ENCODE results near the gene STN1.
A peak's percentile ranks its signal among the peaks of the same experiment; 100 is the strongest.

Gene STN1

DNA sequence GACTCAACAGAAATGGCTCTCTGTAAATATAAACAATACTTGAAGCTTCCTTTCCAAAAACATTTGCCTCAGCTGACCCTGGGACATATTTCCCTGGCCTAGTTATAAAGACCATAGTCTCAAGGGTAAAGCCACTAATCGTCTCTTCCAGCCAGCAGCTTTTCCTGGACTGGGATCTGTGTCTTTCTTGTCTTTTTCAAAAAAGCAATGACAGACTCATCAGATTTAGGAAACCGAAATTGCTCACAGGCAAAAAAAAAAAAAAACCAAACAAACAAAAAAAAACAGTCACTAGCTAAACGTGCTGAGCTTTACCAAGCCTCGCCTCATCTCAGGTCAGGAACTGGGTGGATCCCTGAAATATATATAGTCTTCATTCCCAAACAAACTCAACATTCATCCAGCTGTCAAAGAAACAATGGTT lies 23.5 kb downstream of the STN1 start:
- DNase-seq (ENCODE audit: low spot score): no peak

DNA sequence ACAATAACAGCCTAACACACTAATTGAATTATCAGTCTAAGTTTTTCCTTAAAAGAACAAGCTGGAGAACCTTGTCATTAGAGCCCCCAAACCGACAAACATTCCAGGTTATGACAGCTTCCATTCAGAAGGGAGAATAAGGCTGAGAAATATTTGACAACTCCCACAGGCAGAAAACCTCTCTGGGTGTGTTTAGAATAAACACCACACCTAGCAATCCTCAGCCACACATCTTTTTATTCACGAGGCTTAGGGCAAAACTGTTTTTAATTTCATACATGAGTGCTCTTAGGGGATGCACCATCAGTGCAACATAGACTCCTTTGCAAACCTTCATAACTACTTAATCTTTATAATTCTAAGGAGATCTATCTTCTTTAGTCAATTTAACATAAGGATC lies 24.2 kb downstream of the STN1 start:
- DNase-seq (ENCODE audit: low spot score): no peak

DNA sequence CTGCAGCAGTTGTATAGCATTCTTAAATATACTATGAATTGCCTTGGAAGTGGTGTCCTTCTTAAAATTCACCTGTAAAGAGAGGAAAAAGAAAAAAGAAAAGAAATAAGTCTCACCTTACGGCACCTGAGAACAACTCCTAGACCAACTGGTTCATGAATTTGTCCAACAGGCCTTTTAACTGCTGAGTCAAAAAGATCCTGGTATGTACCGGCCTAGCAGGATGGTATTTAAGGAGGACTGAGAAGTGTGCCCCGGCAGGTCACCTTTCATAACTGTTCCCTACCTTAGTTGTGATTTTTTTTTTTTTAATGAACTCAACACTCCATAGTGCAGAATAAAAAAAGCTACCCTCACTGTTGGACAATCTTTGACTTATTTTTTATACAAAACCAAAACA lies 25.8 kb downstream of the STN1 start:
- no peak for DNase-seq (ENCODE audit: low spot score)

DNA sequence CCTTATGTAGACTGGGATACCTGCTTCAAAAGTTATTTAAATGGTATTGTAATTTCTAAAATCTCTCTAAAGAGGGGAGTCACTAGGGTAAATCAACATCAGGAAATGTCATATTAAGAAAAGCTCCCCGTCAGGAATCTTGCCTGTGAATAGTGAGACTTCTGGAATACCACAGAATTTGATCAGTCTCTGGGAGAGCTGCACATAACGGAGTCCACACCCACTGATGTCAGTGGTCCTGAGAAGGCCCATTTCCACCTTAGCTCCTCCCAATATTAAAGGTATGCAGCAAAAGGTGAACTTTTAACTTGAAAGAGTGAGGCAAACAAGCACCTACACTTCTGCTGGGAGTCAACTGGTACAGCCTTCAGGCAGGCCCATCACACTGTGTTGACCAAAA lies 27.3 kb downstream of the STN1 start:
- no peak for DNase-seq (ENCODE audit: low spot score)

DNA sequence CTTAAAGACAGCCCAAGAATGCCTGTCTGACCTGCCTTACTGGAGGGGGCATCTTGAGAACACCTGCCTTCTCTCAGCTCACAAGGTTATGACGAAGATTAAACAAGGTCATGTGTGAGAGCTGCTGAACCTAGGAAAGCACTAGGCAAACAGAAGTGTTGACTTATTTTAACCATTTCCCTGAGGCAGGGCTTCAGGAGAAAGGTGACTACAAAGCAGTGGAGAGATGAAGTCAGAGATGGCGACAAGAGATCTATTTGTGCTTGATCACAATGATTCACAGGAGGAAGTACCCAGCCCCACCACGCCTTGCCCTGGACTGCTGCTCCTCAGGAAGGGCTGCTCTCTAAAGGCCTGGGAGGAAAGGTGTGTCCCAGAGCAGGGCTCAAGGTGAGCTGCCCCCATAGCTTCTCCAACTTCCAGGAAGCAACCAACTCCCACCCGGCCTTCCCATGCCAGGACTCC lies 27.8 kb downstream of the STN1 start:
- DNase-seq (ENCODE audit: low spot score): no peak

GRCh38 chr10:103889121-103889720 lies 28.8 kb downstream of the STN1 start:
- DNase-seq (ENCODE audit: low spot score): no peak

DNA sequence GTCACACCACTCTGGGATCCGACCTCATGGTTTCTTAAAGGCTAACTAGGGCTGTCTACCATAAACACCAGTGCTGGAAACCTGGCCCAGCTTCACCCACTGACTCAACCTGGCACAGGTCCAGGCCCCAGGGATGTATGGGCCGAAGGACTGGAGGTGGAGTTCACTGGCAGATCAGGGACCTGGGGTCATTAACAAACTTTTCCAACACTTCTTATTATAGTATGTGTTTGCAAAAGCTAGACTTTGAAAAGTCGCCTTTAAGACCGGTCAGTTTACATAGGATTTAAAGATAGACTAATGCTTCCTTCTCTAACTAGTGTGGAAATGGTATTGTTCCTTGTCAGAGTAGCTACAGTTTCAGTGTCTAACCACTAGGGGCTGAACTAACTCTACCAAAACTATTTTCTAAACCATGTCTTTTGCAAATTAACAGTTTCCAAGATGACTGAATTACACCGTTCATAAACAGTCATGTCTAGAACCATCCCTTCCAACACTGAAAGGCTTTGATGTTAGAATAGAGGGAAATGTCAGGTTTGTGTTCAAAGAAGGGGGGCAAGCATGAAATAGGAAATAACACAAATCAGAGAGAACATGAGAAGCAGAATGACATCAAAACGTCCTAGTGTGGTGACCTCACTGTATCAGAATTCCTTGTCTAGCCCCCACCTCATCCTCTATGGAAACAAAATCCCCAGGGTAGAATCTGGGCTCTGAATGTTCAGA lies 29.7 kb downstream of the STN1 start:
- no peak for DNase-seq (ENCODE audit: low spot score)

DNA sequence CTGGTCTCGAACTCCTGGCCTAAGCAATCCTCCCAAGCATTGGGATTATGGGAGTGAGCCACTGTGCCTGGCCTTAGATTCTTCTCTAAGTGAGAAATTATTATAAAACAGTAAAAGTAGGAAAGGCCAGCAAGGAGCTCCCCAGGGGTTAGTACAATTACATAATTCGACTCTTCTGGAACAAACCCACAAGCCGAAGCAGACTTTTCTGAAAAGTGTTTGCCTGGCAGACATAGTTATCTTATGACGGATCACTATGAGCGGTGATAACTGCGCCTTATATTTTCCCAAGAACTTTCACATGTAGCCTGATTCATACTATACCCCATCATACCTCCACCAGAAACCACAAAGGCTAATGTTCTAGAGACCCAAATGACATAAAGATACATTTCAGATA lies 32.4 kb downstream of the STN1 start:
- no peak for DNase-seq (ENCODE audit: low spot score)

DNA sequence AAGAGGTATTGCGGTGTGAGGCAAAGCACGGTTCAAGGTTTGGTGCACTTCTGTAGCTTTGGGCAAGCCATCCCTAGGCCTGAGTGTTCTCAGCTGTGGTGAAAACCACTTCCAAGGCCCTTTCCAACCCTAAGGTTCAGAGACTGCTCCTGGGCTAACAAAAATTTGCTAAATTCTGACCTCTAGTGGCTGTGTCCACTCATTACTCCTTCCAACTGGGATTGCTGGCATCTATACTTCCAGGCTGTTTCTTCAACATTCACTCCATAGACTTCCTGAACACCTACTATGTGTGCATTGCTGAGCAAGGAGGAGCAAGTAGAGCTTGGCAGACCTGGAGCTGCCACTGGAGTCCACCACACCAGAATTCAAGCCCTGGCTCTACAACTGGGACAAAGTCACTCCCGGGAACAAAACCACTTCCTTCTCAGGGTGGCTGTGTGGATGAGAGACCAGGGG lies 33.3 kb downstream of the STN1 start:
- peak; percentile 63 for DNase-seq (ENCODE audit: low spot score)

DNA sequence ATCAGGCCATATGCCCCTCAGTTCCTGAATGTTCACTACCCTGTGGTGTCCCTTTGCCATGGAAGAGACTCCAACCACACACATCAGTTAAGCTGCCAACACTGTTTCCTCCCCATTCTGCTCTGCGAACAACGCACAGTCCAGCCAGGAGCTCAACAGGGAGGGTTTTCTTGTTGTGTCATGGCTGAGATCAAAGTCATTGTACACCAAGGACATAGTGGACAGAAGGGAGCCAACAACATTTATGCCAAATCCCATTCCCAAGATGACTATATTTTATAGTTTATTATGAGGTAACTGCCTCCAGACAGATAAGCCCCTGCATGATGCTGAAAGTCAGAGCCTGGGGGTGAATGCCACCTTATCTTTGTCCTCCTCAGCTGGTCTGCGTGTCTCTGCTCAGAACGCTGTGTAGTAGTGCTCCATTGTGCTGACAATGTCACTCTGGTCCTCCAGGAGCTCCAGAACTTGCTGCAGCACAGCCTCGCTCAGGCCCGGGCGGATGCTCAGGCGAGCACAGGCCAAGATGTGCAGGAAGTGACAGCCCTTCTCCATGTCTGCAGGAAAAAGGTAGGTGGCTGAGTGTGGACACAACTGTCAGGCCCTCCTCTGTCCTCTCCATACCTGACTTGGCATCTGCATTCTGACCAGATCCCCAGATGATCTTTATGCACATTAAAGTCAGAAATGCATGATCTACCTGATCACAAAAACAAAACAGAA lies 35.5 kb downstream of the STN1 start:
- no peak for DNase-seq (ENCODE audit: low spot score)

DNA sequence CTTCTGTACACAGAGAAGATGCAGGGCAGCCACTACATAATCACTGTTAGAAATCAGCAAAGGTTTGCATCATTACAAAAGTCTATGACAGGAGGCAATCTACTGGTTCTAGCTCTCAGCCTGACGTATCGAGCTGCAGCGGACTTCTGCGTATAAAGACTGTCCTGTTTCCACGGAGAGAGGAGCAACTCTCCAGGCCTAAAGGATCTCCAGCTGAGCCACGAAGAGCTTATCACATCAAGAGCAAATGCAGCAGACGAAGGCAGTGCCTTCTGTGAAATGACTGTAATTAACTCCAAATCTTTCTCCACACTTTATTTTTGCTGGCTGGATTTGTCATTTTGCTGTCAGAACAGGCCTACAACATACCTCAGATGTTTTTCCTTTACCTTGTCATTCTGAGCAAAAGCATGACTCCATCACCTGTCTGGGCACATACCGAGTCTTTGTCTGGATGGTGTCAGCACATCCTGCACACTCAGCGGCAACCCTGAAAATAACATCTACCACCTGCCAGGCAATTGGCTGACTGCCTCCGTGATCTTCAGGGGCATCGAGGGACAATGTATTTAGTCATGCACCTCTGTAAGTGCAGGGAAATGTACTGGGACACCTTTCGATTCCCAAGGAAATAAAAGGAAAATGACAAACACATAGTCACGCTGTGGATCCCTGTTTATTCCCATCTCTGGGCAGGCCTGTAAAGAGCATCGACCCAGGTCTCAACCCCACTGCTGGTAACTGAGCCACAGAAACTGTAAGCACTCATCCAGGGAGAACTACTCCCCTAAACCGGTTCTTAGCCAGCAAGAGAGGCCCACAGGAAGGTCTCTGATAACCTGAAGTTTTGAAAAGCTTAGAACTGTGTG lies 36.3 kb downstream of the STN1 start:
- no peak for DNase-seq (ENCODE audit: low spot score)

DNA sequence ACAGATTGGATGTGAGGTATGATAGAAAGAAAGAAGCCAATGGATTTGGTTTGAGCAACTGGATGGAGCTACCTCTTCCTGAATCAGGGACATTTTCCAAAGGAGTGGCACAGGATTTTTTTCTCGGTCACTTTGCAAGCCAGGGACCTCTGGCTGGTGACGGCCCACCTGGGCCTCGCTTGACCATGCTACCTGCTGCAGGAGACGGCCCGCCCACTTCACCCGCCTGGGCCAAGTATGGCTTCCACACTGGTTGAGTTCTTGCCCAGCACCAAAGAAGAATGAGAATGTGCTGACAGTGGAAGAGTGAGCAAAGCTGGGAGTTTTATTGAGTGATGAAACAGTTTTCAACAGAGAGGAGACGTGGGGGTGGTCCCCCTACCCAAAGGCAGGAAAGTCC lies 38.2 kb downstream of the STN1 start:
- DNase-seq (ENCODE audit: low spot score): no peak

GRCh38 chr10:103879409-103879808 lies 38.6 kb downstream of the STN1 start:
- DNase-seq (ENCODE audit: low spot score): no peak

- no peak for DNase-seq (ENCODE audit: low spot score)
Measured at GRCh38 chr10:103877861-103878260, 40.1 kb downstream of the STN1 start.

- no peak for DNase-seq (ENCODE audit: low spot score)
Measured at GRCh38 chr10:103876155-103876554, 41.8 kb downstream of the STN1 start.

- DNase-seq (ENCODE audit: low spot score): no peak
Measured at GRCh38 chr10:103874730-103875129, 43.3 kb downstream of the STN1 start.

GRCh38 chr10:103872137-103872931 lies 45.6 kb downstream of the STN1 start:
- no peak for DNase-seq (ENCODE audit: low spot score)

- DNase-seq (ENCODE audit: low spot score): no peak
Measured at GRCh38 chr10:103871006-103871405, 47.0 kb downstream of the STN1 start.

- no peak for DNase-seq (ENCODE audit: low spot score)
Measured at GRCh38 chr10:103870516-103870915, 47.5 kb downstream of the STN1 start.

GRCh38 chr10:103869336-103869735 lies 48.6 kb downstream of the STN1 start:
- no peak for DNase-seq (ENCODE audit: low spot score)

GRCh38 chr10:103868200-103868599 lies 49.8 kb downstream of the STN1 start:
- DNase-seq (ENCODE audit: low spot score): no peak

Measured in ecto neural progenitor cell (in vitro differentiated cells).